K562 (cell line): ENCODE data around the gene MAP3K20. TPM values are rescaled to one million over a fixed set of nuclear protein-coding genes. Genes with fewer than 3 reads are reported as not detected.

Experiments
- ATAC-seq: fragments of 200-7000 bp; cut with Tn5 transposase; 3 replicates; pipeline ENCODE4 v1.9.1; 2020; ENCODE audit warnings: moderate library complexity
- BruUV-seq: library from RNA; stranded (reverse); fragments of 400-500 nt; replicated peaks from 2 replicates; lab custom pipeline; 2021; lab: Mats Ljungman, UMichigan
- CTCF ChIA-PET: fragments of 300-600 bp; formaldehyde crosslinking; extraction: SDS; loops from one replicate; lab custom pipeline; 2021; ENCODE audit warnings: low intra/inter-chr PET ratio; lab: Yijun Ruan, JAX
- POLR2A ChIA-PET: fragments of 300-600, 350-650 bp; sonication (Branson Sonifier 250); formaldehyde crosslinking; extraction: SDS; loops from one replicate; lab custom pipeline; 2021; ENCODE audit warnings: antibody characterized with exemption, inconsistent platforms; lab: Yijun Ruan, JAX
- DNase-seq, 4 experiments: peaks; one replicate each; pipeline versions ENCODE4 v3.0.0 to v3.0.0-alpha.2; 2011 to 2018; ENCODE audit warnings: low spot score in 3 of 4, mixed read lengths in 3 of 4; ENCODE audit errors: extremely low read depth in 1 of 4
- FAIRE-seq: peaks from 2 replicates; lab custom pipeline; 2011; peaks lifted over from hg19 to GRCh38; lab: Jason Lieb, UNC
- H2AFZ ChIP-seq: 2 replicates; pipeline ENCODE4 v1.6.0; 2011; ENCODE audit warnings: low read depth, low read length, control low read depth, inconsistent platforms
- H3K27ac ChIP-seq: fragments of 200-600 bp; 3 replicates; pipeline ENCODE4 v1.8.0; 2011; ENCODE audit warnings: low read depth, mild to moderate bottlenecking, control low read depth, inconsistent platforms, low read length, moderate library complexity, mixed read lengths; ENCODE audit errors: extremely low read depth
- H3K27me3 ChIP-seq, 2 experiments: fragments of 300-600 bp in 1 of 2; 2 replicates in 1 of 2; 3 replicates in 1 of 2; pipeline versions ENCODE4 v1.6.0 to v1.8.0; 2011; ENCODE audit warnings: inconsistent platforms in 2 of 2, low read length in 2 of 2, mild to moderate bottlenecking in 1 of 2, mixed read lengths in 1 of 2, moderate library complexity in 1 of 2; ENCODE audit not compliant: control insufficient read depth in 2 of 2, insufficient read depth in 2 of 2
- H3K36me3 ChIP-seq: fragments of 300-600 bp; 3 replicates; pipeline ENCODE4 v1.8.0; 2011; ENCODE audit warnings: mild to moderate bottlenecking, low read length, inconsistent platforms; ENCODE audit not compliant: control insufficient read depth, insufficient read depth
- H3K4me1 ChIP-seq, 2 experiments: fragments of 200-600 bp in 1 of 2; replicated peaks in 1 of 2; 2 replicates in 1 of 2; 3 replicates in 1 of 2; pipeline versions ENCODE4 v1.5.1 to v1.8.0; 2011; ENCODE audit warnings: inconsistent platforms in 2 of 2, low read length in 2 of 2, mild to moderate bottlenecking in 1 of 2, mixed read lengths in 1 of 2, moderate library complexity in 1 of 2; ENCODE audit not compliant: control insufficient read depth in 2 of 2, insufficient read depth in 2 of 2
- H3K4me2 ChIP-seq: 2 replicates; pipeline ENCODE4 v1.6.1; 2011; ENCODE audit warnings: low read length, control low read depth, inconsistent platforms, mixed read lengths; ENCODE audit not compliant: insufficient read depth
- H3K4me3 ChIP-seq: fragments of 200-600 bp; sonication (generic), shearing (Covaris generic); 2 replicates; pipeline ENCODE4 v1.5.1; 2016; ENCODE audit warnings: control low read depth, inconsistent platforms
- H3K79me2 ChIP-seq: fragments of 200-600 bp; 3 replicates; pipeline ENCODE4 v1.8.0; 2011; ENCODE audit warnings: low read length, inconsistent platforms; ENCODE audit not compliant: control insufficient read depth, insufficient read depth
- H3K9ac ChIP-seq, 2 experiments: 2 replicates each; pipeline versions ENCODE4 v1.6.0 to v1.6.1; 2011; ENCODE audit warnings: low read depth in 2 of 2, low read length in 2 of 2, control low read depth in 1 of 2, inconsistent platforms in 1 of 2, mild to moderate bottlenecking in 1 of 2, mixed read lengths in 1 of 2; ENCODE audit not compliant: insufficient read depth in 1 of 2
- H3K9me1 ChIP-seq: one replicate; pipeline ENCODE4 v1.6.0; 2011; ENCODE audit warnings: inconsistent platforms, mild to moderate bottlenecking, low read length, moderate library complexity; ENCODE audit not compliant: control insufficient read depth, insufficient read depth
- H3K9me3 ChIP-seq: replicated peaks from 2 replicates; pipeline ENCODE4 v1.5.1; 2011; ENCODE audit warnings: low read depth, low read length, inconsistent platforms; ENCODE audit not compliant: control insufficient read depth, insufficient read depth
- H4K20me1 ChIP-seq: replicated peaks from 2 replicates; pipeline ENCODE4 v1.6.1; 2011; ENCODE audit warnings: low read length, inconsistent platforms, mixed read lengths; ENCODE audit not compliant: control insufficient read depth, insufficient read depth
- BRD9 ChIP-seq: fragments of 450-650 bp; IDR thresholded peaks from 2 replicates; pipeline ENCODE4 v1.6.1; 2018; ENCODE audit warnings: low read depth; ENCODE audit not compliant: partially characterized antibody
- CHD1 ChIP-seq: fragments of 200-600 bp; sonication (generic); IDR thresholded peaks from one replicate; pipeline ENCODE4 v1.6.1; 2012; ENCODE audit warnings: mild to moderate bottlenecking, moderate library complexity, low read length, inconsistent platforms
- CSDE1 ChIP-seq, 2 experiments: fragments of 450-650 bp; IDR thresholded peaks; 2 replicates each; pipeline ENCODE4 v1.6.1; 2016; ENCODE audit warnings: mild to moderate bottlenecking in 1 of 2
- DDX20 ChIP-seq: fragments of 450-650 bp; IDR thresholded peaks from 2 replicates; pipeline ENCODE4 v1.6.1; 2016; ENCODE audit warnings: missing genetic modification characterization, low read depth, mild to moderate bottlenecking, missing compliant biosample characterization, moderate library complexity
- FOXK2 ChIP-seq, 2 experiments: fragments of 450-650 bp; IDR thresholded peaks in 1 of 2; conservative IDR thresholded peaks in 1 of 2; 2 replicates each; pipeline ENCODE4 v1.6.1; 2016; ENCODE audit warnings: low read depth in 2 of 2, mild to moderate bottlenecking in 1 of 2
- HMG20A ChIP-seq: fragments of 450-650 bp; formaldehyde crosslinking; conservative IDR thresholded peaks from 2 replicates; pipeline ENCODE4 v1.4.0; 2020; ENCODE audit warnings: mild to moderate bottlenecking, mixed read lengths
- JUNB ChIP-seq: fragments of 450-650 bp; formaldehyde crosslinking; conservative IDR thresholded peaks from 2 replicates; pipeline ENCODE4 v1.4.0; 2020; ENCODE audit warnings: mild to moderate bottlenecking
- LCOR ChIP-seq: sonication (generic); formaldehyde crosslinking; IDR thresholded peaks from 2 replicates; pipeline ENCODE4 v1.8.0; 2022; ENCODE audit warnings: mild to moderate bottlenecking, missing genetic modification reagents
- MTA2 ChIP-seq: fragments of 450-650 bp; IDR thresholded peaks from 2 replicates; pipeline ENCODE4 v1.6.1; 2016; ENCODE audit warnings: low read depth
- NBN ChIP-seq: fragments of 450-650 bp; IDR thresholded peaks from 2 replicates; pipeline ENCODE4 v1.6.1; 2016; ENCODE audit warnings: low read depth, mild to moderate bottlenecking
- POLR2AphosphoS2 ChIP-seq: IDR thresholded peaks from 2 replicates; pipeline ENCODE4 v1.6.1; 2012; ENCODE audit warnings: low read length, improper control_type of control experiment
- RBBP5 ChIP-seq: fragments of 200-600 bp; sonication (generic); IDR thresholded peaks from 2 replicates; pipeline ENCODE4 v1.6.1; 2012; ENCODE audit warnings: borderline replicate concordance, mild to moderate bottlenecking, low read length, control low read depth, inconsistent platforms; ENCODE audit not compliant: insufficient read depth, poor library complexity, severe bottlenecking
- SIX5 ChIP-seq, 2 experiments: IDR thresholded peaks; 2 replicates each; pipeline ENCODE4 v1.6.1; 2011; ENCODE audit warnings: low read length in 2 of 2, borderline replicate concordance in 1 of 2, low read depth in 1 of 2, mild to moderate bottlenecking in 1 of 2, moderate library complexity in 1 of 2; ENCODE audit not compliant: insufficient read depth in 1 of 2
- TCF7 ChIP-seq: sonication (generic); IDR thresholded peaks from 2 replicates; pipeline ENCODE4 v1.6.1; 2016; ENCODE audit warnings: antibody characterized with exemption, borderline replicate concordance
- ZBTB9 ChIP-seq: fragments of 450-650 bp; formaldehyde crosslinking; IDR thresholded peaks from 2 replicates; pipeline ENCODE4 v1.4.0; 2020; ENCODE audit warnings: mild to moderate bottlenecking, moderate library complexity
- ZNF41 ChIP-seq: fragments of 250-450 bp; sonication (Bioruptor Pico); conservative IDR thresholded peaks from 2 replicates; pipeline ENCODE4 v1.4.0; 2020; ENCODE audit warnings: mild to moderate bottlenecking
- ZNF668 ChIP-seq: fragments of 250-450 bp; sonication (Bioruptor Pico); IDR thresholded peaks from 2 replicates; pipeline ENCODE4 v1.8.0; 2022; ENCODE audit warnings: mild to moderate bottlenecking, inconsistent platforms
- ZNF79 ChIP-seq: fragments of 250-450 bp; sonication (Bioruptor Pico); IDR thresholded peaks from 2 replicates; pipeline ENCODE4 v1.4.0; 2020; ENCODE audit warnings: low read depth, mild to moderate bottlenecking, moderate library complexity
- WGBS: fragments of 100-300 bp; shearing (Covaris generic); methylation state at CpG from one replicate; pipeline ENCODE4 v1.1.6; 2016; ENCODE audit warnings: low coverage, mixed read lengths; ENCODE audit not compliant: insufficient coverage; ENCODE audit errors: missing lambda C conversion rate; 5-methylcytosine and 5-hydroxymethylcytosine counted together
- in situ Hi-C: fragments of 300-500 bp; cut with MboI; formaldehyde crosslinking; loops from 4 replicates; pipeline ENCODE4 v1.15.0; 2018; ENCODE audit warnings: inconsistent platforms, mixed read lengths
- intact Hi-C: fragments of 100-400 bp; cut with micrococcal nuclease; formaldehyde crosslinking; loops from 2 replicates; pipeline ENCODE4 v1.14.2; 2022
- polyA plus RNA-seq, 8 experiments: library from polyadenylated mRNA; depleted of rRNA in 4 of 8; stranded (reverse) in 5 of 8; unstranded in 3 of 8; fragments of >200 nt; fragmentation: Nextera tagmentation in 2 of 8; fragmentation: Illumina TruSeq in 1 of 8; extraction: Ambion mirVana in 2 of 8; extraction: Trizol in 1 of 8; gene quantifications; 2 replicates each; pipeline versions ENCODE4 v1.2.1 to v1.2.3, GENCODE V29; 2011 to 2014; ENCODE audit warnings: inconsistent platforms in 1 of 8, missing spikeins in 1 of 8
- total RNA-seq, 7 experiments: library from RNA; depleted of rRNA in 6 of 7; stranded (reverse); fragments of >200 nt in 6 of 7; fragmentation: Illumina TruSeq in 2 of 7; extraction: Trizol in 2 of 7; gene quantifications; 2 replicates each; pipeline versions ENCODE4 v1.2.1 to v1.2.3, GENCODE V29; 2011 to 2021; ENCODE audit warnings: low replicate concordance in 1 of 7
- TF ChIP-seq, protein P1 (sequence below): fragments of 200-800 bp; sonication (Bioruptor generic); IDR thresholded peaks from 2 replicates; pipeline ENCODE4 v1.6.1; 2017; ENCODE audit warnings: missing genetic modification characterization, missing compliant biosample characterization
- TF ChIP-seq, protein P2 (sequence below): fragments of 450-650 bp; formaldehyde crosslinking; IDR thresholded peaks from 2 replicates; pipeline ENCODE4 v1.4.0; 2020; ENCODE audit warnings: mild to moderate bottlenecking, moderate library complexity

The MAP3K20 gene
- total and polyA plus RNA-seq, 9 of the 15 experiments (the other 6 are each of a cell fraction or from before 2014, with no cell fraction given): 9.8 to 34.2 (median 27.3) TPM

DNA sequence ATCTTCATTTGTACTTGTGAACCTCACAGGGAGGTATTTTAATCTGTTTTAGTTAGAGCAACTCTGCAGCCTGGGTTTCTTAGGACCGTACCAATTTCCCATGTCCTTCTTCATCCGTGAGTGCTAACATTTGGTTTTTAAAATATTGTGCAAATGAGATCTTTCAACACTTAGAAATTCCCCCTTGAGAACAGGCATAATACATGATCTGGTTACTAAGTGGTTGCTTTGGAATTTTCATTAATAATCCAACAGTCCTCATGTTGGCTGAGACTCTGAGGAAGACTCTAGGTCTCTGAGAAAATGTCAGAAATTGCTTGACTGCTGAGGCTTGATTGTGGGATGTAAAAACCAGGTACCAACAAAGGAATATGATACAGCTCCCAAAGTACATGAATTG, 153.4 kb downstream of the MAP3K20 start:
- TF ChIP-seq HMG20A (CRISPR knock-in tag): no peak
- TF ChIP-seq FOXK2 (conservative IDR thresholded peaks at IDR 0.05 in 1 of 2, IDR thresholded peaks at IDR 0.05 in 1 of 2; ENCODE audit: low read depth in 2 of 2): no peak
- no peak for TF ChIP-seq CSDE1 (IDR thresholded peaks at IDR 0.05)
- no peak for TF ChIP-seq POLR2AphosphoS2
- no peak for TF ChIP-seq NBN
- no peak for TF ChIP-seq JUNB
- TF ChIP-seq MTA2: no peak
- TF ChIP-seq RBBP5: no peak
- TF ChIP-seq CHD1: no peak
- TF ChIP-seq, protein P1, sequence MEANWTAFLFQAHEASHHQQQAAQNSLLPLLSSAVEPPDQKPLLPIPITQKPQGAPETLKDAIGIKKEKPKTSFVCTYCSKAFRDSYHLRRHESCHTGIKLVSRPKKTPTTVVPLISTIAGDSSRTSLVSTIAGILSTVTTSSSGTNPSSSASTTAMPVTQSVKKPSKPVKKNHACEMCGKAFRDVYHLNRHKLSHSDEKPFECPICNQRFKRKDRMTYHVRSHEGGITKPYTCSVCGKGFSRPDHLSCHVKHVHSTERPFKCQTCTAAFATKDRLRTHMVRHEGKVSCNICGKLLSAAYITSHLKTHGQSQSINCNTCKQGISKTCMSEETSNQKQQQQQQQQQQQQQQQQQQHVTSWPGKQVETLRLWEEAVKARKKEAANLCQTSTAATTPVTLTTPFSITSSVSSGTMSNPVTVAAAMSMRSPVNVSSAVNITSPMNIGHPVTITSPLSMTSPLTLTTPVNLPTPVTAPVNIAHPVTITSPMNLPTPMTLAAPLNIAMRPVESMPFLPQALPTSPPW: no peak
- TF ChIP-seq LCOR: no peak
- no peak for TF ChIP-seq SIX5 (IDR thresholded peaks at IDR 0.05; ENCODE audit: borderline replicate concordance in 1 of 2, insufficient read depth in 1 of 2, low read depth in 1 of 2, low read length in 2 of 2)
- no peak for TF ChIP-seq BRD9
- no peak for TF ChIP-seq TCF7
- TF ChIP-seq ZNF41 (CRISPR knock-in tag): no peak
- no peak for TF ChIP-seq ZBTB9
- no peak for TF ChIP-seq ZNF668
- TF ChIP-seq, protein P2, sequence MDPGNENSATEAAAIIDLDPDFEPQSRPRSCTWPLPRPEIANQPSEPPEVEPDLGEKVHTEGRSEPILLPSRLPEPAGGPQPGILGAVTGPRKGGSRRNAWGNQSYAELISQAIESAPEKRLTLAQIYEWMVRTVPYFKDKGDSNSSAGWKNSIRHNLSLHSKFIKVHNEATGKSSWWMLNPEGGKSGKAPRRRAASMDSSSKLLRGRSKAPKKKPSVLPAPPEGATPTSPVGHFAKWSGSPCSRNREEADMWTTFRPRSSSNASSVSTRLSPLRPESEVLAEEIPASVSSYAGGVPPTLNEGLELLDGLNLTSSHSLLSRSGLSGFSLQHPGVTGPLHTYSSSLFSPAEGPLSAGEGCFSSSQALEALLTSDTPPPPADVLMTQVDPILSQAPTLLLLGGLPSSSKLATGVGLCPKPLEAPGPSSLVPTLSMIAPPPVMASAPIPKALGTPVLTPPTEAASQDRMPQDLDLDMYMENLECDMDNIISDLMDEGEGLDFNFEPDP (CRISPR knock-in tag): no peak
- TF ChIP-seq DDX20 (tag): no peak
- no peak for TF ChIP-seq ZNF79 (CRISPR knock-in tag)
- ATAC-seq (no peak), DNase-seq (no peak), FAIRE-seq (no peak)
- Histone ChIP-seq H4K20me1 (no peaks in the 10 kb centered on the region), H3K4me2 (no peak overlapping the region), H3K79me2 (no peaks in the 10 kb centered on the region), H3K9me1 (no peaks in the 10 kb centered on the region), H2AFZ (no peak overlapping the region), H3K4me1 (peaks cover 0 to 5% of the 10 kb centered on the region in 2 experiments; a peak in 1 of 5 replicates), H3K9ac (no peak overlapping the region), H3K27ac (no peak overlapping the region), H3K4me3 (no peak overlapping the region), H3K27me3 (no peaks in the 10 kb centered on the region), H3K9me3 (no peaks in the 10 kb centered on the region), H3K36me3 (peaks cover 26% of the 10 kb centered on the region; the same call in 2 of the 3 replicates)
- in situ Hi-C loops: no loop called here
- intact Hi-C loops: no loop called here
- POLR2A ChIA-PET: no interaction called here
- CTCF ChIA-PET: interaction anchor here (0.7 kb wide), 1 partner anchor 202 kb away, joined by 3 read pairs; no protein-coding TSS in a partner anchor
- BruUV-seq: no TSS peak
- WGBS: 95% methylated on average over 2 of the region's 2 CpGs
